BJ (cell line): ENCODE data around the gene VRK2. TPM values are rescaled to one million over a fixed set of nuclear protein-coding genes. Genes with fewer than 3 reads are reported as not detected.
A peak's percentile ranks its signal among the peaks of the same experiment; 100 is the strongest.

ENCODE experiments used
- CTCF ChIA-PET: fragments of 350-600 bp; formaldehyde crosslinking; extraction: SDS; loops from one replicate; lab custom pipeline; 2021; ENCODE audit warnings: antibody characterized with exemption, inconsistent platforms; lab: Yijun Ruan, JAX
- POLR2A ChIA-PET: fragments of 300-600 bp; sonication (Branson Sonifier 250); formaldehyde crosslinking; extraction: SDS; loops from one replicate; lab custom pipeline; 2021; ENCODE audit warnings: antibody characterized with exemption; lab: Charles Lee
- DNase-seq: peaks from one replicate; pipeline ENCODE4 v3.0.0-alpha.2; 2011; ENCODE audit warnings: low read depth
- H3K27me3 ChIP-seq: 2 replicates; pipeline ENCODE4 v1.6.0; 2011; ENCODE audit warnings: low read length; ENCODE audit not compliant: control insufficient read depth, insufficient read depth
- H3K36me3 ChIP-seq: 2 replicates; pipeline ENCODE4 v1.5.1; 2011; ENCODE audit warnings: low read length; ENCODE audit not compliant: control insufficient read depth, insufficient read depth
- H3K4me3 ChIP-seq: 2 replicates; pipeline ENCODE4 v1.5.1; 2011; ENCODE audit warnings: low read depth, mild to moderate bottlenecking, control low read depth, low read length
- polyA plus RNA-seq: library from polyadenylated mRNA; depleted of rRNA; stranded (reverse); fragments of >200 nt; gene quantifications from 2 replicates; pipeline ENCODE4 v1.2.3, GENCODE V29; 2011
- TF ChIP-seq, protein P1 (sequence below): IDR thresholded peaks from 2 replicates; pipeline ENCODE4 v1.5.1; 2011; ENCODE audit warnings: low read depth, mild to moderate bottlenecking, control low read depth, inconsistent platforms, low read length, moderate library complexity; ENCODE audit not compliant: insufficient read depth

Gene VRK2
- polyA plus RNA-seq, 1 experiment = 11.9 TPM

DNA sequence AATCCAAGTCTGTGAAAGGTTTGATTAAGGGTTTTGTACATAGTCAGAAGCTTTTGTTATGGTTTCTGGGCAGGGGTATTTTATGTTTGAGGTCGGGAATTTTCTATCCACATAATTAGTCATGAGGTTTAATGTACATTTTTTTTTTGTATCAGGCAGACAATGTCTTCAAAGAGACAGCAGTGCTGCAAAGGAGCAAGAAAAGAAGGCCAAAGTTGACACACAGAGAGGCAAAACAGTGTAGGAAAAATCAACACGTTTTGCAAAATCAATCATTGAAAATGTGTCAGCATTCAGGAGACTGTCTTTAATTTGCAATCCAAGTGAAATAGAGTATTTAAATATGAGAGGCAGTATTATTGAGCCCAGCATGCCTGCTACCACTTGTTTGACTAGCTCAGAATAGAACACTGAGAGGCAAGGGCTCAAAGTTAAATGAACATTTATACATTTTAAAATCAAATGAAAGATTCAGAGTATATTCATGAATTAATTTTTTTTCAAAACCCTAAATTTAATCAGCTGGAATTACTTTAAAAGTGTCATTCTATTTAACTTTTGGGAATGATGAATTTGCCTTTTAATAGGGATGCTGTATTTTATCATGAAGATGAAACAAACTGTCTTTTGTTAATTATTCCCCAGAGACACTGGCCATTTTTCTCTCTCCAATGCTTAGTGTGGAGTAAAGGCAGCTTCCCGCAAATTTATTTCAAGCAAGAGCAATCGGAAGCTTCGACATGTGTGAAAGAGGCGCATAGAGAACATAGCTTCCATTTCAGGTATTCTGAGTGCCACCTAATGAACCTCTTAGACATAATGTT is 11.3 kb downstream of the VRK2 start:
- Histone ChIP-seq H3K4me3 (no peak overlapping the region), H3K36me3 (no peaks in the 10 kb centered on the region), H3K27me3 (no peaks in the 10 kb centered on the region)
- ChIA-PET POLR2A (interaction anchor here (0.6 kb wide), 1 partner anchor 124 kb away, joined by 5 read pairs; no protein-coding TSS in a partner anchor), CTCF (interaction anchor here (0.6 to 0.9 kb wide), 2 partner anchors 9 kb away, joined by 3 to 6 read pairs; no protein-coding TSS in a partner anchor)
- TF ChIP-seq, protein P1, sequence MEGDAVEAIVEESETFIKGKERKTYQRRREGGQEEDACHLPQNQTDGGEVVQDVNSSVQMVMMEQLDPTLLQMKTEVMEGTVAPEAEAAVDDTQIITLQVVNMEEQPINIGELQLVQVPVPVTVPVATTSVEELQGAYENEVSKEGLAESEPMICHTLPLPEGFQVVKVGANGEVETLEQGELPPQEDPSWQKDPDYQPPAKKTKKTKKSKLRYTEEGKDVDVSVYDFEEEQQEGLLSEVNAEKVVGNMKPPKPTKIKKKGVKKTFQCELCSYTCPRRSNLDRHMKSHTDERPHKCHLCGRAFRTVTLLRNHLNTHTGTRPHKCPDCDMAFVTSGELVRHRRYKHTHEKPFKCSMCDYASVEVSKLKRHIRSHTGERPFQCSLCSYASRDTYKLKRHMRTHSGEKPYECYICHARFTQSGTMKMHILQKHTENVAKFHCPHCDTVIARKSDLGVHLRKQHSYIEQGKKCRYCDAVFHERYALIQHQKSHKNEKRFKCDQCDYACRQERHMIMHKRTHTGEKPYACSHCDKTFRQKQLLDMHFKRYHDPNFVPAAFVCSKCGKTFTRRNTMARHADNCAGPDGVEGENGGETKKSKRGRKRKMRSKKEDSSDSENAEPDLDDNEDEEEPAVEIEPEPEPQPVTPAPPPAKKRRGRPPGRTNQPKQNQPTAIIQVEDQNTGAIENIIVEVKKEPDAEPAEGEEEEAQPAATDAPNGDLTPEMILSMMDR = no peak
- no peak for DNase-seq

DNA sequence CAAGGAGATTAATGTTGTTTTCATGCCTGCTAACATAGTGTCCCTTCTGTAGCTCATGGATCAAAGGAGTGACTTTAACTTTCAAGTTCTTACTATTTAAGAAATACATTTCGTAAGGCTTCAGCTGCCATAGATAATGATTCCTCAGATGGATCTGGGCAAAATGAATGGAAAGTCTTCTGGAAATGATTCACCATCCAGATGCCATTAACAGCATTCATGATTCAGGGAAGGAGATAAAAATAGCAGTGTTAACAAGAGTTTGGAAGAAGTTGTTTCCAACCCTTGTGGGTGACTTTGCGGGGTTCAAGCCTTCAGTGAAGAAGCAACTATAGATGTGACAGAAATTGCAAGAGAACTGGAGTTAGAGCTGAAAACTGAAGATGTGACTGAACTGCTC is 17.0 kb downstream of the VRK2 start:
- Histone ChIP-seq H3K36me3 (no peaks in the 10 kb centered on the region), H3K4me3 (no peak overlapping the region), H3K27me3 (no peaks in the 10 kb centered on the region)
- DNase-seq = peak; percentile 65
- ChIA-PET POLR2A (no interaction called here), CTCF (interaction anchor here (1.4 kb wide), 1 partner anchor 11 kb away, joined by 3 read pairs; no protein-coding TSS in a partner anchor)
- TF ChIP-seq, protein P1 = no peak

DNA sequence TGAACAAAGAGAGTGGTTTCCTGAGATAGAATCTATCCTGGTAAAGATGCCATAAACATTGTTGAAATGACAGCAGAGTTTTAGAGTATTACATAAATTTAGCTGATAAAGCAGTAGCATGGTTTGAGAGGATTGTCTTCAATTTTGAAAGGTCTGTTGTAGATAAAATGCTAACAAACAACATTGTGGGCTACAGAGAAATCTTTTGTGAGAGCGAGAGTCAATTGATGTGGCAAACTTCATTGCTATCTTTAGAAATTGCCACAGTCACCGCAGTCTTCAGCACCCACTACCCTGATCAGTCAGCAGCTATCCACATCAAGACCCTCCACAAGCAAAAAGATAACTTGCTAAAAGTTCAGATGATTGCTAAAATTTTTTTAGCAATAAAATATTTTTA is 17.5 kb downstream of the VRK2 start:
- TF ChIP-seq, protein P1 = no peak
- Histone ChIP-seq H3K27me3 (no peaks in the 10 kb centered on the region), H3K4me3 (no peak overlapping the region), H3K36me3 (no peaks in the 10 kb centered on the region)
- ChIA-PET CTCF (interaction anchor here (1.4 kb wide), 1 partner anchor 10 kb away, joined by 3 read pairs; no protein-coding TSS in a partner anchor), POLR2A (no interaction called here)
- no peak for DNase-seq

DNA sequence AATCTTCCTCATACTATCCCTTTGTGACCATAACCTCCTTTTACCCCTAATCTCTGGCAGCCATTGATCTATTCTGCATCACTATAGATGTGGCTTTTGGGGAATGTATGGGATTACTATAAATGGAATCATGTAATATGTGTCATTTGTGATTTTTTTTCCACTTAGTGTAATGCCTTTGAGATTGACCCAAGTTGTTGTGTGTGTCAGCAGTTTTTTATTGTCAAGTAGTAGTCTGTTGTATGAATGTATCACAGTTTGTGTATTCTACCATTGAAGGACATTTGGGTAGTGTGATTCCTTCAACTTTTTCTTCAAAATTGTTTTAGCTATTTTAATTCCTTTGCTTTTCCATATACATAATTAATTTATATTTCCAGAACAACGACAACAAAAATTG is 18.6 kb downstream of the VRK2 start:
- H3K27me3 ChIP-seq = no peaks in the 10 kb centered on the region
- CTCF ChIA-PET = no interaction called here
- DNase-seq = no peak
- no peak overlapping the region for H3K4me3 ChIP-seq
- TF ChIP-seq, protein P1 = no peak
- POLR2A ChIA-PET = no interaction called here
- H3K36me3 ChIP-seq = no peaks in the 10 kb centered on the region

DNA sequence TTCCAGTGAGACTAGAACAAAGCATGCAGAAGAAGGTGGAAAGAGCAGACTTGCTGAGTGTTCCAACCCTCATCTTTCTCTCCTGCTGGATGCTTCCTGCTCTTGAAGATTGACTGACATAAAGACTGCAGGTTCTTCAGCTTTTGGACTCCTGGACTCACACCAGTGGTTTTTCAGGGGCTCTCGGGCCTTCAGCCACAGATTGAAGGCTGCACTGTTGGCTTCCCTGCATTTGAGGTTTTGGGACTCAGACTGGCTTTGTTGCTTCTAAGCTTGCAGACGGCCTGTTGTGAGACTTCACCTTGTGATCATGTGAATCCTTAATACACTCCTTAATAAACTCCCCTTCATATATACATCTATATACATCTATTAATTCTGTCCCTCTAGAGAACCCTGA is 20.4 kb downstream of the VRK2 start:
- no peak for DNase-seq
- H3K36me3 ChIP-seq = no peaks in the 10 kb centered on the region
- CTCF ChIA-PET = interaction anchor here (0.5 to 1.2 kb wide), 2 partner anchors 9 to 10 kb away, joined by 3 to 6 read pairs; no protein-coding TSS in a partner anchor
- no peak overlapping the region for H3K4me3 ChIP-seq
- TF ChIP-seq, protein P1 = no peak
- no peaks in the 10 kb centered on the region for H3K27me3 ChIP-seq
- POLR2A ChIA-PET = no interaction called here
